Measurements from ENCODE around the gene ESYT3. TPM values are rescaled to one million over a fixed set of nuclear protein-coding genes. Genes with fewer than 3 reads are reported as not detected.
"Not testable (repeated sequence)": the region's sequence is repeated elsewhere in the genome, so short reads cannot be mapped to it uniquely, and the experiment has no call there.

Gene ESYT3
- total RNA-seq, 1 donor from 2014 or later, result 66.4 TPM

DNA sequence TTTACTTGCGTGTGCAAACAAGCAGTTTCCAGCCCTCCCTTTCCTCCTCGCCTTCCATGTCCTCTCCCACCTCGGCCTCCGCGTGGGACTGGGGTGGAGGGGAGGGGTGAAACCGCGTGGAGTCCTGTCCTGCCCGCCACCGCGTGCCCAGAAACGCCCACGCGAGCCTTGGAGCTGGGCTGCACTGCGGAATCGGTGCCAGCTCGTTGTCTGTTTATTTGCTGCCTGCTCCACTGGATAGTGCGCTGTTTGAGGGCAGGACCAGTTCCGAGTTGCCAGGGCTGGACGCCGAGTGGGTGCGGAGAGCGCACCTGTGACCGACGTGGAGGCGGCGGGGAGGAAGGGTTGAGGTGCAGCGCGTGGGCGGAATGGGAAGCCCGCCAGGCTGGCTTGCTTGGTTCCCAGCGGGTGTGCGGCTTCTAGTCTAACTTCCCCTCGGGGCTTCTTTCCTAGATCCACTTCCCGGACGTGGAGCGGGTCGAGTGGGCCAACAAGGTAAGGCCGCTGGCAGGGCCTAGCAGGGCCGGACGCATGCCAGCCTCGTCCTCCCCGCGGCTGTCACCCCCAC lies 17.3 kb downstream of the ESYT3 start:
- ATAC-seq (no peak), DNase-seq (peak; percentile 62)
- H3K36me3 ChIP-seq, result no peaks in the 10 kb centered on the region
- no peaks in the 10 kb centered on the region for H3K4me1 ChIP-seq
- intact Hi-C loops (cut with DNase I), result no loop called here
- no peak overlapping the region for H3K4me3 ChIP-seq
- H3K9me3 ChIP-seq, result no peaks in the 10 kb centered on the region
- TF ChIP-seq, protein P1, sequence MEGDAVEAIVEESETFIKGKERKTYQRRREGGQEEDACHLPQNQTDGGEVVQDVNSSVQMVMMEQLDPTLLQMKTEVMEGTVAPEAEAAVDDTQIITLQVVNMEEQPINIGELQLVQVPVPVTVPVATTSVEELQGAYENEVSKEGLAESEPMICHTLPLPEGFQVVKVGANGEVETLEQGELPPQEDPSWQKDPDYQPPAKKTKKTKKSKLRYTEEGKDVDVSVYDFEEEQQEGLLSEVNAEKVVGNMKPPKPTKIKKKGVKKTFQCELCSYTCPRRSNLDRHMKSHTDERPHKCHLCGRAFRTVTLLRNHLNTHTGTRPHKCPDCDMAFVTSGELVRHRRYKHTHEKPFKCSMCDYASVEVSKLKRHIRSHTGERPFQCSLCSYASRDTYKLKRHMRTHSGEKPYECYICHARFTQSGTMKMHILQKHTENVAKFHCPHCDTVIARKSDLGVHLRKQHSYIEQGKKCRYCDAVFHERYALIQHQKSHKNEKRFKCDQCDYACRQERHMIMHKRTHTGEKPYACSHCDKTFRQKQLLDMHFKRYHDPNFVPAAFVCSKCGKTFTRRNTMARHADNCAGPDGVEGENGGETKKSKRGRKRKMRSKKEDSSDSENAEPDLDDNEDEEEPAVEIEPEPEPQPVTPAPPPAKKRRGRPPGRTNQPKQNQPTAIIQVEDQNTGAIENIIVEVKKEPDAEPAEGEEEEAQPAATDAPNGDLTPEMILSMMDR (IDR thresholded peaks at IDR 0.05), result no peak
- no peak overlapping the region for H3K27ac ChIP-seq
- H3K27me3 ChIP-seq, result no peaks in the 10 kb centered on the region

DNA sequence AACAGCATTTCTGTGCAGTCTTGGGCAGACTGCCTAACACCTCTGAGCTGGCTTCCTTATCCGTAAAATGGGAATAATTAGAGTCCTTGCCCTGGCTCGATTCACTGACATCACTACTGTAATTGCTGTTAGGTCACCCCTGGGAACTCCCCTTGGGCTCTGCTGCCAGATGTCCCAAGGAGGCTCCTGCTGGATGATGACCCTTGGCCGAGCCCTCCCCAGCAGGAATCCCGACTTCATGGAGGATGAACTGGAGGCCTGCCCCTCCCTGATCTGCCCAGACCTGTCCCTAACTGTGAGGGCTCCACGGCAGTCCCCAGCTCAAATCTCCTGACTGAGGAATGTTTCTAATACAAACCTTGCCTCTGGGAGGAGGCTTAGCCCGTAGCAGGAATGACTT lies 18.0 kb downstream of the ESYT3 start:
- Histone ChIP-seq H3K9me3 (no peaks in the 10 kb centered on the region), H3K27ac (no peak overlapping the region), H3K4me3 (no peak overlapping the region), H3K27me3 (no peaks in the 10 kb centered on the region), H3K4me1 (no peaks in the 10 kb centered on the region), H3K36me3 (no peaks in the 10 kb centered on the region)
- intact Hi-C loops (cut with DNase I), result no loop called here
- ATAC-seq (no peak), DNase-seq (peak; percentile 48)
- TF ChIP-seq, protein P1 (IDR thresholded peaks at IDR 0.05), result no peak

DNA sequence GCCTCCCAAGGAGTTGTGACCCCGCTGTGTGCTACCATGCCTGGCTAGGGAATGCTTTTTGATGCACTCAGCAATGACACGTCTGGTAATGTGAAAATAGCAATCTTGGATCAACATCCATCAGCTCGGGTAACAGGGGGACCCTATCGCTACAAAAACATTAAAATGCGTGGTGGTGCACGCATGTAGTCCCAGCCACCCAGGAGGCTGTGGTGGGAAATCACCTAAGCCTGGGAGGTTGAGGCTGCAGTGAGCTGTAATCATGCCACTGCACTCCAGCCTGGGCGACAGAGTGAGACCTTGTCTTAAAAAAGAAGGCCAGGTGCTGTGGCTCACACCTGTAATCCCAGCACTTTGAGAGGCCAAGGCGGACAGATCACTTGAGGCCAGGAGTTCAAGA lies 19.5 kb downstream of the ESYT3 start:
- H3K9me3 ChIP-seq; intact Hi-C loops (cut with DNase I); H3K27ac ChIP-seq; H3K4me3 ChIP-seq; DNase-seq; H3K36me3 ChIP-seq; H3K4me1 ChIP-seq; H3K27me3 ChIP-seq; ATAC-seq: not testable (repeated sequence)

DNA sequence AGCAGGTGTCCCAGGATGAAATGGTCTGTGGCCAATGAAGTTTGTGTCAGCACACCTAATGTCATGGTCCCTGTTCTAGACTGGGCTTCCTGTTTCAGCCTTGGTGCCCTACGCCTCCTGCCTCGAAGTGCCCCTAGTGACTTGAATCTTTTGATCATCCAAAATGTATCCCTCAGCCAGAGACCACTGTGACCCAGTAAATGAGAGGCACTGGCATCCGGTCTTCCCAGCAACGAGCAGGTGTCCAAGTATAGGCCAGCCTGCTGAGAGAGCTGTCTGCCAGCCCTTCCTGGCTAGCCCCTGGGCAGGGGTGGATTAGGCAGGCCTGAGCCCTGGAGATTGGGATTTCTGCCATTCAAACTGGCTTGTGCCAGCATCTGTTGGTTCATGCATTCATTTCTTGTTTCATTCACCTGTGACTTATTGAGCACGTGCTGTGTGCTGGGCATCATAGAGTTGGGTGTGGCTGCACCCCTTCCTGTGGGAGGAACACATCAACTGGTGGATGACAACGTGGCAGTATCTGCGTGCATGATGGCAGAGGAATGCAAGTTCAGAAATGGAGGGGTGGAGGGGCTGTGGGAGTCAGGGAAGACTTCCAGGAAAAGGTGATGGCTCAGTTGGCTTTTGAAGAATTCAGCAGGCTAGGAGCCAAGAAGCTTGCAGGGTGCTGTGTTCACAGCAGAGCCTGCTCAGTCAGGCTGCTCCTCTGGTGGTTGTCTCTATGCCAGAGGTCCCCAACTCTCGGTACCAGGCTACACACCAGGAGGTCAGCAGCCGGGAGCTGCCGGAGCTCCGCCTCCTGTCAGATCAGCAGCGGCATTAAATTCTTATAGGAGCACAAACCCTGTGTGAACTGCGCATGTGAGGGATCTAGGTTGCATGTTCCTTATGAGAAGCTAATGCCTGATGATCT lies 21.6 kb downstream of the ESYT3 start:
- Histone ChIP-seq H3K27me3 (no peaks in the 10 kb centered on the region), H3K4me1 (no peaks in the 10 kb centered on the region), H3K36me3 (no peaks in the 10 kb centered on the region), H3K9me3 (no peaks in the 10 kb centered on the region), H3K27ac (no peak overlapping the region), H3K4me3 (no peak overlapping the region)
- TF ChIP-seq, protein P1 (IDR thresholded peaks at IDR 0.05), result no peak
- peak; percentile 40 for DNase-seq
- intact Hi-C loops (cut with DNase I), result no loop called here
- no peak for ATAC-seq

- ATAC-seq, result no peak
- H3K9me3 ChIP-seq, result no peaks in the 10 kb centered on the region
Observed at GRCh38 chr3:138456961-138457862, 22.8 kb downstream of the ESYT3 start.

More at GRCh38 chr3:138456961-138457862, 22.8 kb downstream of the ESYT3 start:
- Histone ChIP-seq H3K27ac (no peak overlapping the region), H3K27me3 (no peaks in the 10 kb centered on the region), H3K4me3 (no peak overlapping the region), H3K36me3 (no peaks in the 10 kb centered on the region), H3K4me1 (no peaks in the 10 kb centered on the region)
- TF ChIP-seq, protein P1 (IDR thresholded peaks at IDR 0.05), result no peak
- intact Hi-C loops (cut with DNase I), result no loop called here
- DNase-seq, result peak; percentile 40
